GM19025 (cell line): ENCODE measurements around the gene BAIAP2L1.

Experiments
- ATAC-seq: cut with Tn5 transposase; IDR thresholded peaks from one replicate; pipeline ENCODE4 v1.9.1; 2021; ENCODE audit warnings: mild to moderate bottlenecking, low read depth, moderate library complexity; ENCODE audit not compliant: unreplicated experiment

The BAIAP2L1 gene

DNA sequence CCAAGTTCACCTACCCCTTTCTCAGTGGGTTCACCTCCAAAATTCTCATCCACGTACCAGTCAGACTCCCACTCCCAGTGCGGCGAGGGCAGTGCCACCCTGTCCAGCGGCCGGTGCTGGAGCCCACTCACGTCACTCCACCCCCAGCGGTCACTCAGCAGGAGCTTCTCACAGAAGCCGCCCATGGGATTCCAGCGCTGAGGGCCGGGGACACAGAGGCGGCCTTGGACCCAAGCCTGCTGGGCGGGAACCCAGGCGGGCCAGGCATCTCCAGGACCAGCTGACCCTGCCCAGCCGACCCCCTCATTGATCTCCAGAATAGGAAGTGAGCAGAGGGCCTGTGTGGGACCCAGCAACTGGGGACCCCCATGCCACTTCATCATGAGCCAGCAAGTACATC lies 156.0 kb downstream of the BAIAP2L1 start:
- no peak for ATAC-seq

DNA sequence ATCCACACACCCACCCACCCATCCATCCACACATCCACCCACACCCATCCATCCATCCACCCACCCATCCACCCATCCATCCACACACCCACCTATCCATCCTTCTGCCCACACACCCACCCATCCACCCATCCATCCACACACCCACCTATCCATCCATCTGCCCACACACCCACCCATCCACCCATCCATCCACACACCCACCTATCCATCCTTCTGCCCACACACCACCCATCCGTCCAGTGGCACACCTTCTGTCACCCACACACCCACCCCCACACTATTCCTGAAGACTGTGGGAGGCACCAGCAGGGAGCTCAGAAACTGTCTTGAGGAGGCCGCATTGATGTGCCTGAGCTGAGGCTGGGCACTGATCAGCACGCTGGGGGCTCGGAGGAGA lies 158.0 kb downstream of the BAIAP2L1 start:
- ATAC-seq = no peak

DNA sequence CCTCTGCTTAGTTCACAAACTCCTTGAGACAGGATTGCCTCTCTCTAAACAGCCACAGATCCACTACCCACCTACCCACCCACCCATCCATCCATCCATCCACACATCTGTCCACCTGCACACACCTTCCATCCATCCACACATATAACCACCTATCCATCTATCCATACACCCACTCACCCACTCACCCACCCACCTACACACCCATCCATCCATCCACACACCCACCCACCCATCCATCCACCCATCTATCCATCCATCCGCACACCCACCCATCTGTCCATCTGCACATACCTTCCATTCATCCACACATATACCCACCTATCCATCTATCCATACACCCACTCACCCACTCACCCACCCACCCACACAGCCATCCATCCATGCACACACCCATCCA lies 158.5 kb downstream of the BAIAP2L1 start:
- no peak for ATAC-seq

DNA sequence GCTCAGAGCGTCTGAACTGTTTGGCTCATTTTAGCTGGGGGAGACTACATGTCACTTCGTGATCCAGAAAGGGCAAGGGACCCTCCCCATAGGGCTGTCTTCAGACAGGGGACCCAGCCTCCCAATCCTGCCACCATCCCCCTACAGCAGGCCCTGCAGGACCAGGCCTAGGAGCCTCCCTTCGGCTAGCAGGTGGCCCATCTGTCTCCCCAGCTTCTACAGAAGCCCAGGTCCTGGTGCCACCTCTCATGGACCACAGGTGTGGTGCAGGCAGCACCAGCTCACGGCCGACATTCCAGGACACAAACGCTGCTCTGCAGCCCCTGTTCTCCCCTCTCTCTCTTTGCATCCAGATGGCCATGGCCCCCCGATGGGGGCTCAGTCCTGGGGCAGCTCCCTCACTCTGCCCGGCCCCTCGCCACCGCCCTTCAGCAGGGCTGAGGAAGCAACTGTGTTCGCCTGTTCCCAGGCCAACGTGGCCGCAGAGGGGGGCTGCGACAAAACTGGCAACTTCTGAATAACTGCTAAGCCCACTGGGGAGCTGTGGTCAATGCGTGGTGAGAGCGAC lies 159.1 kb downstream of the BAIAP2L1 start:
- ATAC-seq = no peak
